HG03469 (cell line): ENCODE results near the gene ATP13A2.
"Not testable (repeated sequence)": the region's sequence is repeated elsewhere in the genome, so short reads cannot be mapped to it uniquely, and the experiment has no call there.

Source experiments
- ATAC-seq: cut with Tn5 transposase; IDR thresholded peaks from one replicate; pipeline ENCODE4 v1.9.1; 2021; ENCODE audit warnings: mild to moderate bottlenecking, moderate library complexity, moderate number of reproducible peaks; ENCODE audit not compliant: unreplicated experiment

The ATP13A2 gene

DNA sequence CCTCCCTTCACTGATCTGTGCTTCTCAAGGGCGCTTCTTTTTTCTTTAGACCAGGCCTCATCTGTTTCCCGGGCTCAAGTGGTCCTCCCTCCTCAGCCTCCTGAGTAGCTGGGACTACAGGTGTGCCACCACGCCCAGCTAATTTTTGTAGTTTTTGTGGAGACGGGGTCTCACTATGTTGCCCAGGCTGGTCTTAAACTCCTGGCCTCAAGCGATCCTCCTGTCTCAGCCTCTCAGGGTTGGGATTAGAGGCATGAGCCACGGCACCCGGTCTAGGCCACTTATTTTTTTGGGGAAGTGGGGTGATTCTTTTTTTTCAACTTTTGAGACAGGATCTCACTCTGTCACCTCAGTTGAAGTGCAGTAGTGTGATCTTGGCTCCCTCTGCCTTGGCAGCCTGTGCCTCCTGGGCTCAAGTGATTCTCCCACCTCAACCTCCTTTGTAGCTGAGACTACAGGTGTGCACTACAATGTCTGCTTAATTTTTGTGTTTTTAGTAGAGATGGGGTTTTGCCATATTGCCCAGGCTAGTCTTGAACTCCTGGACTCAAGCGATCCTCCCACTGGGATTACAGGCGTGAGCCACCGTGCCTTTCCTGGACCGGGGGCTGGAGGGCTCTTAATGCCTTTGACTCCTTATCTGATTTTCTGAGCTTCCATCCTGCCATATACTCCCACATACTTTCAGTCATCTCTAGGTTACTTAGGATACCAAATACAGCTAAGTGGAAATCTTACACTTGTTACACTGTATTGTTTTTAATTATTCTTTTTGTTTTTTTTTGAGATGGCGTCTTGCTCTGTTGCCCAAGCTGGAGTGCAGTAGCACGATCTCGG lies 50.2 kb downstream of the ATP13A2 start:
- no peak for ATAC-seq

DNA sequence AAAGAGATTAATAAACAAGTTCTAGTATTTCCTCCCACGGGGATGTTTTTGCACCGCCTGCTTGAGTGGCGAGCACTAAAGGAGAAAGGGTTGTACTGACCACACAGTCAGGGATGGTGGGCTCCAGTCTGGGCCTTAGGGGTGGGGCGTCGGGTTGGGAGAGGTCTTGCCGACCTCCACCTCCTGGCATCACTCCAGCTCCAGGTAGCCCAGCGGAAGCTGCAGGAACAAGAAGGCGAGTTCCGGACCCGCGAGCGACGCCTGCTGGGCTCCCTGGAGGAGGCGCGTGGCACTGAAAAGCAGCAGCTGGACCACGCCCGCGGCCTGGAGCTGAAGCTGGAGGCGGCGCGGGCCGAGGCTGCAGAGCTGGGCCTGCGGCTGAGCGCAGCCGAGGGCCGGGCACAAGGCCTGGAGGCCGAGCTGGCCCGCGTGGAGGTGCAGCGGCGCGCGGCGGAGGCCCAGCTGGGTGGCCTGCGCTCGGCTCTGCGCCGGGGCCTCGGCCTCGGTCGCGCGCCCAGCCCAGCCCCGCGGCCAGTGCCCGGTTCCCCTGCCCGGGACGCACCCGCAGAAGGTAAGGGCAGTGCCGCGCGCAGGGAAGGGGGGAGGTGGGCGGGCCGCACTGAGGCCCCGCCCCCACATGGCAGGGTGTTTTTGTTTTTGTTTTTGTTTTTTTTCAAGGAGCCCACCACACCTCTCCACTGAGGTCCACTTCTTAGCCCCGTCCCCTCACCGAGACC lies 51.0 kb downstream of the ATP13A2 start:
- ATAC-seq: peak; percentile 54

- no peak for ATAC-seq
Measured at GRCh38 chr1:16958475-16958874, 53.3 kb downstream of the ATP13A2 start.

- ATAC-seq: no peak
Measured at GRCh38 chr1:16957731-16958130, 54.0 kb downstream of the ATP13A2 start.

DNA sequence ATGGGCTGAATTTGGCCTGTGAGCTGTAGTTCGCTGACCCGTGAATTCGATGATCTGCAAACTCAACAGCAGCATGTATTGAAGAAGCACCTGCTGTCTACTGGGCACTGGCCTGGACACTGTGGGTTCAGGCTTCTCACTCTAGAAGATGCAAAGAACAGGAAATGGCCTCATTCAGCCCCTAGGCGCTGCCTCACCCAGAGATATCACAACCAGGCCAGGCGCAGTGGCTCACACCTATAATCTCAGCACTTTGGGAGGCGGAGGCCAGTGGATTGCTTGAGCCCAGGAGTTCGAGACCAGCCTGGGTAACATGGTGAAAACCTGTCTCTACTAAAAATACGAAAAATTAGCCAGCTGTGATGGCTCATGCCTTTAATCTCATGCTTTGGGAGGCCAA lies 55.0 kb downstream of the ATP13A2 start:
- no peak for ATAC-seq

GRCh38 chr1:16955186-16955585 lies 56.5 kb downstream of the ATP13A2 start:
- no peak for ATAC-seq

DNA sequence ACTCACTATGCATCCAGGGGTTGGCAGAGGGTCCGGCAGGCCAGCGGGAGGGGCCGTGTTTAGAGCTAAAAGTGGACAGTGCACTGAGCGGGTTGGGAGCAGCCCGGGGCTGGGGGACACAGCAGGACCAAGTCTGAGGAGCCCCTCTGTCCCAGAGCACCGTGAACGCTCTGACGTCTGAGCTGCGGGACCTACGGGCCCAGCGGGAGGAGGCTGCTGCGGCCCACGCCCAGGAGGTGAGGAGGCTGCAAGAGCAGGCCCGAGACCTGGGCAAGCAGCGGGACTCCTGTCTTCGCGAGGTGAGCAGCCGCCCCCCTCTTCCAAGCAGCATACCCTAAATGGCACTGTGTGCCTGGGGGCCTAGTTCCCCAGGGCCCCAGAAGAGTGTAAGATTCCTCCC lies 57.1 kb downstream of the ATP13A2 start:
- ATAC-seq: no peak

- not testable (repeated sequence) for ATAC-seq
Measured at GRCh38 chr1:16952376-16952775, 59.4 kb downstream of the ATP13A2 start.

DNA sequence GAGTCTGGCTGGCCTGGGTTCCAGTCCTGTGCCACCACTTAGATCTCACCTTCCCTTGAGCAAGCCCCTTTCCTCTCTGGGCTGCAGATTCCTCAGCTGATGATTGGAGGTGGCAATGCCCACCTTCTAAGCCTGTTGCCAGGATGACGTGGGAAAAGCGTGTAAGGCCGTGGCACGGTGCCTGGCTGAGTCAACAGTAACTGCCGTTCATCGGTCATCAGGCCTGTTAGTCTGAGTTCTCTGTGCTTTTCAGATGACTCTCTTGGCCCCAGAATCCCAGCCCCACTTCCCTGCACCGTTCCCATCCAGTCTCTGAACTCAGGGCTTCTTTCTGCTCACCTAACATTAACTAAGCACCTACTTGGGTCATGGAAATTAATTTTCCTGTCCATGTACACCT lies 62.7 kb downstream of the ATP13A2 start:
- not testable (repeated sequence) for ATAC-seq

DNA sequence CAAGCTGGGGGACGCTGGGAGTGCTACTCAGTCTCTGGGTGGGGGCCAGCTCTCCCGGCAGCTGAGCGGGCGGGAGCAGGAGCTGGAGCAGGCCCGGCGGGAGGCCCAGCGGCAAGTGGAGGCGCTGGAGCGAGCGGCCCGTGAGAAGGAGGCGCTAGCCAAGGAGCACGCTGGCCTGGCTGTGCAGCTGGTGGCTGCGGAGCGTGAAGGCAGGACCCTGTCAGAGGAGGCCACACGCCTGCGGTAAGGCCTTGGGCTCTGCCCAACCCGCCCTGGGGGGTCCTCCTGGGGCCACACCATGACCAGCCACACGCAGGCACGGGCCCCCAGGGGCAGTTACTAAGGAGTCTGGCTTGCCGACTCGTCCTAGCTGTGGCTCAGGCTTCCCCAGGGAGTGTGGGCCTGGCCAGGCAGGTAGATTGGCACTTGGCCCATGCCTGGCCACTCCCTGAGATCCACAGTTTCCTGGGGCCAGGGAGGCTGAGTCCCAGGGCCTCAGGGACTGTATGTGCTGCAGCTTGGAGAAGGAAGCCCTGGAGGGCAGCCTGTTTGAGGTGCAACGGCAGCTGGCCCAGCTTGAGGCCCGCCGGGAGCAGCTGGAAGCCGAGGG lies 63.3 kb downstream of the ATP13A2 start:
- not testable (repeated sequence) for ATAC-seq

DNA sequence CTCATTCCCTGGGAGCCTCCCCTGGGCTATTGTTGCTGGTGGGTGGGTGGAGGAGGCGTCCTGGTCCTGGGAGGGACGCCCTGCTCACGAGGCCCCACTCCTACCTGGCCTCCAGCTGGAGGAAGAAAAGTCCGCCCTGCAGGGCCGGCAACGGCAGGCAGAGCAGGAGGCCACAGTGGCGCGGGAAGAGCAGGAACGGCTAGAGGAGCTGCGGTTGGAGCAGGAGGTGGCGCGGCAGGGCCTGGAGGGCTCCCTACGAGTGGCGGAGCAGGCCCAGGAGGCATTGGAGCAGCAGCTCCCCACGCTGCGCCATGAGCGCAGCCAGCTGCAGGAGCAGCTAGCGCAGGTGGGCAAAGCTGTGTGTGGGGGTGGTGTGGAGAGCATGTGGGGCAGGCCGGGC lies 65.1 kb downstream of the ATP13A2 start:
- no peak for ATAC-seq

- ATAC-seq: not testable (repeated sequence)
Measured at GRCh38 chr1:16946185-16946584, 65.5 kb downstream of the ATP13A2 start.

DNA sequence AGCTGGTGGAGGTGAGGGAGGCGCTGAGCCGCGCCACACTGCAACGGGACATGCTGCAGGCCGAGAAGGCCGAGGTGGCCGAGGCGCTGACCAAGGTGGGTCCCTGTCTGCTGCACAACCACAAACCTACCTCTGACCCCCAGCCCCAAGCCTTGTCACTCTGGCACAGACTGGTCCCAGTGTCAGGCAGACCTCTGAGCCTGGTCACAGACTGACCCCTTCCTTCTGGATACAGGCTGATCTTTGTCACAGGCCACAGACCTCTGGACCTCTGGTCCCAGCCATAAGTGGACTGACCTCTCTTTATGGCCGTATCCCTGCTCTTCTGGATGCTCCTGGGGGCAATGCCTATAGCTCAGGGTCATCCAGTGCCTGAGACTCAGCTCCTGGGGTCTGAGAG lies 66.2 kb downstream of the ATP13A2 start:
- ATAC-seq: not testable (repeated sequence)

DNA sequence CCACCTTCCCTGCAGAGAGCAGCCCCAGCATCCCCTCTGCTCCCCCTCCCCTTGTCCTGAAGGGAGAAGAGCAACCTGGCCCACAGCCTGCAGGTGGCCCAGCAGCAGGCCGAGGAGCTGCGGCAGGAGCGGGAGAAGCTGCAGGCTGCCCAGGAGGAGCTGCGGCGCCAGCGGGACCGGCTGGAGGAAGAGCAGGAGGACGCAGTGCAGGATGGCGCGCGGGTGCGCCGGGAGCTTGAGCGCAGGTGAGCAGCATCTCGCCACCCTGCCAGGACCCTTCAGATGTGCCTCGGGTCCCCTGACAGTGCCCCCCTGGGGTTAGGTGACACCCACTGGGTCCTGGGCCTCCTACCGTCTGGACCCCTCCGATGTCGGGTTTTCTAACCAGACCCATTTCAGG lies 67.7 kb downstream of the ATP13A2 start:
- no peak for ATAC-seq

- ATAC-seq: not testable (repeated sequence)
Measured at GRCh38 chr1:16939386-16940180, 72.1 kb downstream of the ATP13A2 start.

GRCh38 chr1:16938351-16939321 lies 73.1 kb downstream of the ATP13A2 start:
- ATAC-seq: no peak

DNA sequence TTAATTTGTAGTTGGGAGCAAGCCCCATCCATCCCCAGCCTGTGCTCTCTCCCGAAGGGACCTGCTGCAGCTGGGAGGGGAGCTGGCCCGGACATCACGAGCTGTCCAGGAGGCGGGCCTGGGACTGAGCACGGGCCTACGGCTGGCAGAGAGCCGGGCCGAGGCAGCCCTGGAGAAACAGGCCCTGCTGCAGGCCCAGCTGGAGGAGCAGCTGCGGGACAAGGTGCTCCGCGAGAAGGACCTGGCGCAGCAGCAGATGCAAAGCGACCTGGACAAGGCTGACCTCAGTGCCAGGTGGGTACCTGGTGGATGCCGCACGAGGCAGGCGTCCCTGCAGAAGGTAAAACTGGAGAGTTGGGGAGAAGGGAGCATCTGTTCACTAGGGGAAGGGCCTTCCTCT lies 75.1 kb downstream of the ATP13A2 start:
- not testable (repeated sequence) for ATAC-seq
